HG03520 (cell line): ENCODE results near the gene SETD2.
"Not testable (repeated sequence)": the region's sequence is repeated elsewhere in the genome, so short reads cannot be mapped to it uniquely, and the experiment has no call there.

Experiments
- ATAC-seq: cut with Tn5 transposase; IDR thresholded peaks from one replicate; pipeline ENCODE4 v1.9.1; 2021; ENCODE audit warnings: mild to moderate bottlenecking, moderate library complexity; ENCODE audit not compliant: unreplicated experiment

SETD2 gene

GRCh38 chr3:47156396-47156795 lies 7.5 kb downstream of the SETD2 start:
- ATAC-seq = no peak

GRCh38 chr3:47152578-47152977 lies 11.3 kb downstream of the SETD2 start:
- ATAC-seq = no peak

- no peak for ATAC-seq
Measured at GRCh38 chr3:47151836-47152235, 12.1 kb downstream of the SETD2 start.

- no peak for ATAC-seq
Measured at GRCh38 chr3:47149339-47149933, 14.5 kb downstream of the SETD2 start.

DNA sequence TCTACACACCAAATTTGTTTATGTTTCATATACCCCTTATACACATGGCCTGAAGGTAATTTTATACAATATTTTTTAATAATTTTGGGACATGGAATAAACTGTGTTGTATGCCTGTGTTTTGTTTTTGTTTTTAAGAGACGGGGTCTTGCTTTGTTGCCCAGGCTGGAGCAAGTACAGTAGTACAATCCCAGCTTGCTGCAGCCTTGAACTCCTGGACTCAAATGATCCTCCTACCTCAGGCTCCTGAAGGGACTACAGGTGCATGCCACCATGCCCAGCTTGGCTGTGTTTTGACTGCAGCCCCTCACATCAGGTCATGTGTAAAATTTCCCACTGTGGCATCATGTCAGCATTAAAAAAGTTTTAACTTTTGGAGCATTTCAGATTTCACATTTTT lies 18.6 kb downstream of the SETD2 start:
- no peak for ATAC-seq

DNA sequence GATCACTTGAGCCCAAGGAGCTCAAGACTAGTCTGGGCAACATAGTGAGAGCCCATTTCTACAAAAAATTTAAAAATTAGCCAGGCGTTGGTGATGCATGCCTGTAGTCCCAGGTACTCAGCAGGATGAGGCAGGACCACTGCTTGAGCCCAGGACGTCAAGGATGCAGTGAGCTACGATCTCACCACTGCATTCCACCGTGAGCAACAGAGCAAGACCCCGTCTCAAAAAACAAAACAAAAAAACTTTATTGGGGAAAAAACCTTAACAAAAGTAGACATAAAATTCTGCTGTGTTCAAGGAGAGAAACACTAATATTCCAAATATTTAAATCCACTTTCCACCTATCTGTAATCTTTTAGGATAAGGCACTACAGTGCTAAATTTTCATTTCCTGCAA lies 20.8 kb downstream of the SETD2 start:
- ATAC-seq = no peak

GRCh38 chr3:47142536-47142935 lies 21.4 kb downstream of the SETD2 start:
- not testable (repeated sequence) for ATAC-seq

GRCh38 chr3:47140973-47141461 lies 22.9 kb downstream of the SETD2 start:
- peak; percentile 86 for ATAC-seq

DNA sequence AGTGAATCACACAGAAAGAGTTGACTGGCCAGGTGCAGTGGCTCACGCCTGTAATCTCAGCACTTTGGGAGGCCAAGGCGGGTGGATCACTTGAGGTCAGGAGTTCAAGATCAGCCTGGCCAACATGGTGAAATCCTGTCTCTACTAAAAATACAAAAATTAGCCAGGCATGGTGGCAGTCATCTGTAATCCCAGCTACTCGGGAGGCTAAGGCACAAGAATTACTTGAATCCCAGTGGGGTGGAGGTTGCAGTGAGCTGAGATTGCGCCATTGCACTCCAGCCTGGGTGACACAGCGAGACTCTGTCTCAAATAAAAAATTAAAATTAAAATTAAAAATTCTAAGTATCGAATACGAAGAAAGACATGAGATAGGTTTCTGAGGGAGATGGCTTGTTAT lies 23.4 kb downstream of the SETD2 start:
- ATAC-seq = not testable (repeated sequence)

DNA sequence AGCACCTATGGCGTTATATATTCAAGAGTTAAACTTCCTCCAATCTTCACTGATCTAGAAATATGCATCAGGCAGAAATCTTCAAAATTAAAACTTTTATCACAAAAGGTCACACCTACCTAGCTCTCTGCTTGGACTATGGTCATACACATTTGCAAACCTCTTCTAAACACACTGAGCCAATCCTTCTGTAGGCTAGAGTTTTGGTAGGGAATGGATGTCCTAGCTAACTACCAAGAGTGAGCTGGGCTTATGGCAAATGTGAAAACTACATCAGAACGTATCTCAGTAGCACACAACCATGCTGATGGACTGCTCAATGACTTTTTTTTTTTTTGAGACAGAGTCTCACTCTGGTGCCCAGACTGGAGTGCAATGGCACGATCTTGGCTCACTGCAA lies 29.6 kb downstream of the SETD2 start:
- no peak for ATAC-seq

GRCh38 chr3:47133641-47134040 lies 30.3 kb downstream of the SETD2 start:
- no peak for ATAC-seq

DNA sequence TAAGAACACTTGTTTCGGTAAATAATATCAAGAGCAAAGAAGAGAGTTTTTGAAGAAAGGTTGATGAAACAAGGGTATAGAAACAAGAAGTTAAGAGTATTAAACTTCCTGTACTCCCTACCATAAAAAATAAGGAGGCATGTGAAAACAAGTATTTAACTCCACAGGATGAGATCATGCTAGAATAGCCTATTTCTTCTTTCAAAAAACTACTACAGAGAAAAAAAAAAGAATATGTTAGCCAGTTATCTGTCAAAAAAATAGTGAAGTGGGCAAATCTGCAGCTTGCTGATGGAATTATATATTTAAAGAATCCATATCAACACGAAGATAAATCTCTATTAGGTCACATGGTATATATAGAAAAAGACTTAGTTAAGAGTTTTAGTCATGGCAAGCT lies 33.4 kb downstream of the SETD2 start:
- no peak for ATAC-seq

- no peak for ATAC-seq
Measured at GRCh38 chr3:47128137-47128536, 35.8 kb downstream of the SETD2 start.

DNA sequence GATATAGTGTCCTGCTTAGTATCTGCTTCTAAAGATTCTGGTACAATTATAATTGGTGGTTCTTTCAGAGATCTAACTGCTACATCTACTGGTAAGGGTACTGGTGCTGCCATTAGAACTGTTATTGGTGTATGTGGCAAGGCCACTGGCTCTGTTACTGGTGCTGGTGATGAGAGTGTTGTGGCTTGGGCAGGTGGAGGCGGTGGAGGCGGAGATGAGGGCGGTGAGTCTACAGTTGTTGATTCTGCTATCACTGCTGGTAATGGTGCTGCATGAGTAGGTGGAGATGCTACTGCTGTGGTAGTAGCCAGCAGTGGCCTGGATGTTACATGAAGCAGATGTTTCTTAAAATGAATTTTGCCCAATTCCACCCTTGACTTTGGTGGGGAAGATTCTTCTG lies 40.1 kb downstream of the SETD2 start:
- ATAC-seq = no peak

GRCh38 chr3:47121409-47121808 lies 42.5 kb downstream of the SETD2 start:
- ATAC-seq = no peak

GRCh38 chr3:47120138-47120537 lies 43.8 kb downstream of the SETD2 start:
- no peak for ATAC-seq

DNA sequence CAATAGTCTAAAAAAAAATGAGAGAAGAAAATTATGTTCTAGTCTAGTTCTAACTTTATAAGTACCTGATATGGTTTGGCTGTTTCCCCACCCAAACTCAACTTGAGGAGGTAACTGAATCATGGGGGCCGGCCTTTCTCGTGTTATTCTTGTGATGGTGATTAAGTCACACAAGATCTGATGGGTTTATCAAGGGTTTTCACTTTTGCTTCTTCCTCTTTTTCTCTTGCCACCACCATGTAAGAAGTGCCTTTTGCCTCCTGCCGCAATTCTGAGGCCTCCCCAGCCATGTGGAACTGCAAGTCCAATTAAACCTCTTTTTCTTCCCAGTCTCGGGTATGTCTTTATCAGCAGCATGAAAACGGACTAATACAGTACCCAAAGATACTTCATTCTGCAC lies 44.5 kb downstream of the SETD2 start:
- not testable (repeated sequence) for ATAC-seq

DNA sequence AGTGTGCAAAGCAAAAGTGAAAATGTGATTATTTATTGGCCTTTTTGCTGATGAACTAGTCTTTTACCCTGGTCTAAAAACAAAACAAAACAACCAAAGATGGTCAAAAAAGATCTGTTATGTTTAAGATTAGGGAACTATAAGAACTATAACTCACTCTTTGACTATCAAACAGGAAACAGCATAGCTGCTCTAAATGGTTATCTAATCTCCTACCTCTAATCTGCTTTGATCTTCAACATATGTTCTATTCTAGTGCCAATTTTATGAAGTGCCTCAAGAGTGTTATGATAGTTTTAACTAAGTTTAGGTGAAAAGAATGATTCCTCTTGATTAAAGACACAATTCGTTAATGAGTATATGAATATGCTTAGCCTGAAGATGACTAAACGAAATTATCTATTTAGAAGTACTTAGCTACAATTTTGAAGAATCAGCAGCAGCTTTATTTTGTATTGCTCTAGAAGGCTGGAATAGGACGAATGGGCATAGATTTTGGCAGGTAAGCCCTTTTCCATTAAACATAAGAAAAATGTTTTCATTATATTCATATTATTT lies 46.0 kb downstream of the SETD2 start:
- ATAC-seq = no peak

- not testable (repeated sequence) for ATAC-seq
Measured at GRCh38 chr3:47115524-47115923, 48.4 kb downstream of the SETD2 start.

DNA sequence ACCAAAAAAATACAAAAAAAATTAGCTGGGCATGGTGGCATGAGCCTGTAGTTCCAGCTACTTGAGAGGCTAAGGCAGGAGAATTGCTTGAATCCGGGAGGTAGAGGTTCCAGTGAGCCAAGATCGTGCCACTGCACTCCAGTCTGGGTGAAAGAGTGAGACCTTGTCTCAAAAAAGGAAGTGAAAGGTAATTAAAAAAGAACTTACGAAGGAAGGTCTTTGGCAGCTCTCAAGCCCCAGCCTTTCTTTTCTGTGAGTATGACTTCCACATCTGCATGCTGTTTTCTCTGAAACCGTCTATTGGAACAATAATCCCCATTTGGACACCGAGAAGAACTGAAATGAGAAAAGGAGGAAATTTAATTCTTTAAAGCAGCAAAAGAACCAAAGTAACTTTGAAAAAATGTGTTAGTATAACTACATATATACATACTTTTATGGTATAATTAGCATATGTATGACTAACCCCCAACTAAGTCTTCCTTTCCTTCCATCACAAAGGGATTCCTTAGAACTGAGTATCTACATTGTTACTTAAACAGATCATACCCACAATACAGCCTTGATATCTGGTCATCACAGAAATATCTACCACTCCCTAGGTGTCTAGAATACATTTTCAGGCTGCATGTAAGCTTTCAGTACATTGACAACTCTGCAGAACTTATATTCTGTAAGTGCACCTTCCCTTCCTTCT lies 50.1 kb downstream of the SETD2 start:
- no peak for ATAC-seq

GRCh38 chr3:47112997-47113396 lies 50.9 kb downstream of the SETD2 start:
- ATAC-seq = no peak

DNA sequence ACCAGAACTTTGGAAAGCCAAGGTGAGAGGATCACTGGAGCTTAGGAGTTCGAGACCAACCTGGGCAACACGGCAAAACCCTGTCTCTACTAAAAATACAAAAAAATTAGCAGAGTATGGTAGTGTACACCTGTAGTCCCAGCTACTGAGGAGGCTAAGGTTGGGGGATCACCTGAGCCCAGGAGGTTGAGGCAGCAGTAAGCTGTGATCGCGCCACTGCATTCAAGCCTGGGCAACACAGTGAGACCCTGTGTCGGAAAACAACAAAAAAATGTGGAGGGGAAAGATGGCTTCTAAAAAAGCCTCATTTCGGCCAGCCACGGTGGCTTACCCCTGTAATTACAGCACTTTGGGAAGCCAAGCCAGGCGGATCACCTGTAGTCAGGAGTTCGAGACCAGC lies 54.5 kb downstream of the SETD2 start:
- no peak for ATAC-seq
